Ovary (tissue), 3 donors: ENCODE data around the gene MCU.

Experiments used
- POLR2A ChIP-seq: fragments of 450-650 bp; IDR thresholded peaks from one replicate; pipeline ENCODE4 v1.6.1; 2017; ENCODE audit warnings: antibody characterized with exemption, mild to moderate bottlenecking, moderate library complexity
- TF ChIP-seq, protein P1 (sequence below), 3 donors: fragments of 450-650 bp in 2 of 3; fragments of 200-600 bp in 1 of 3; IDR thresholded peaks; one replicate each; pipeline versions ENCODE4 v1.5.1 to v1.8.0; 2016 to 2022; ENCODE audit warnings: antibody characterized with exemption in 3 of 3, mild to moderate bottlenecking in 1 of 3
- donor health status: DM: no; HTN: no; CAD: no.

- TF ChIP-seq, protein P1, sequence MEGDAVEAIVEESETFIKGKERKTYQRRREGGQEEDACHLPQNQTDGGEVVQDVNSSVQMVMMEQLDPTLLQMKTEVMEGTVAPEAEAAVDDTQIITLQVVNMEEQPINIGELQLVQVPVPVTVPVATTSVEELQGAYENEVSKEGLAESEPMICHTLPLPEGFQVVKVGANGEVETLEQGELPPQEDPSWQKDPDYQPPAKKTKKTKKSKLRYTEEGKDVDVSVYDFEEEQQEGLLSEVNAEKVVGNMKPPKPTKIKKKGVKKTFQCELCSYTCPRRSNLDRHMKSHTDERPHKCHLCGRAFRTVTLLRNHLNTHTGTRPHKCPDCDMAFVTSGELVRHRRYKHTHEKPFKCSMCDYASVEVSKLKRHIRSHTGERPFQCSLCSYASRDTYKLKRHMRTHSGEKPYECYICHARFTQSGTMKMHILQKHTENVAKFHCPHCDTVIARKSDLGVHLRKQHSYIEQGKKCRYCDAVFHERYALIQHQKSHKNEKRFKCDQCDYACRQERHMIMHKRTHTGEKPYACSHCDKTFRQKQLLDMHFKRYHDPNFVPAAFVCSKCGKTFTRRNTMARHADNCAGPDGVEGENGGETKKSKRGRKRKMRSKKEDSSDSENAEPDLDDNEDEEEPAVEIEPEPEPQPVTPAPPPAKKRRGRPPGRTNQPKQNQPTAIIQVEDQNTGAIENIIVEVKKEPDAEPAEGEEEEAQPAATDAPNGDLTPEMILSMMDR (IDR thresholded peaks at IDR 0.05), result no peak
- TF ChIP-seq POLR2A, result no peak
Measured at GRCh38 chr10:72740528-72740927, 48.6 kb downstream of the MCU start.
